H9 (cell line): Measurements from ENCODE around the gene DPY19L3. TPM values are rescaled to one million over a fixed set of nuclear protein-coding genes. Genes with fewer than 3 reads are reported as not detected.

Experiments
- DNase-seq: peaks from one replicate; pipeline ENCODE4 v3.0.0-alpha.2; 2017
- H2AFZ ChIP-seq: one replicate; pipeline ENCODE4 v1.6.1; 2013; ENCODE audit warnings: mild to moderate bottlenecking, low read length, control low read depth, moderate library complexity
- H2AK5ac ChIP-seq: 2 replicates; pipeline ENCODE4 v1.6.1; 2013; ENCODE audit warnings: low read length, control low read depth, mixed read lengths; ENCODE audit not compliant: insufficient read length
- H2BK120ac ChIP-seq: one replicate; pipeline ENCODE4 v1.6.1; 2013; ENCODE audit warnings: low read depth, mild to moderate bottlenecking, low read length, control low read depth, inconsistent platforms; ENCODE audit not compliant: poor library complexity, severe bottlenecking
- H2BK12ac ChIP-seq: 2 replicates; pipeline ENCODE4 v1.6.1; 2013; ENCODE audit warnings: low read length, control low read depth, mixed read lengths, low read depth; ENCODE audit not compliant: insufficient read length
- H2BK15ac ChIP-seq: 2 replicates; pipeline ENCODE4 v1.6.1; 2013; ENCODE audit warnings: low read depth, low read length, control low read depth
- H2BK20ac ChIP-seq: one replicate; pipeline ENCODE4 v1.6.1; 2013; ENCODE audit warnings: low read depth, mild to moderate bottlenecking, low read length, control low read depth, inconsistent platforms; ENCODE audit not compliant: poor library complexity, severe bottlenecking
- H2BK5ac ChIP-seq: 2 replicates; pipeline ENCODE4 v1.6.1; 2013; ENCODE audit warnings: low read length, control low read depth, mixed read lengths; ENCODE audit not compliant: insufficient read length
- H3K14ac ChIP-seq: 2 replicates; pipeline ENCODE4 v1.6.1; 2013; ENCODE audit warnings: low read length, control low read depth; ENCODE audit not compliant: insufficient read depth
- H3K18ac ChIP-seq: 2 replicates; pipeline ENCODE4 v1.6.1; 2013; ENCODE audit warnings: low read depth, mild to moderate bottlenecking, mixed read lengths, low read length, control low read depth; ENCODE audit not compliant: insufficient read length
- H3K23ac ChIP-seq: 2 replicates; pipeline ENCODE4 v1.6.1; 2013; ENCODE audit warnings: low read length, control low read depth, mixed read lengths, low read depth; ENCODE audit not compliant: insufficient read length
- H3K23me2 ChIP-seq: 2 replicates; pipeline ENCODE4 v1.6.1; 2013; ENCODE audit warnings: low read depth, mild to moderate bottlenecking, mixed read lengths, low read length, control low read depth; ENCODE audit not compliant: insufficient read length, poor library complexity, severe bottlenecking
- H3K27ac ChIP-seq: 2 replicates; pipeline ENCODE4 v1.5.1; 2013; ENCODE audit warnings: low read length, control low read depth, mixed read lengths, low read depth; ENCODE audit not compliant: insufficient read length
- H3K27me3 ChIP-seq: 2 replicates; pipeline ENCODE4 v1.6.1; 2013; ENCODE audit warnings: low read length, control low read depth, inconsistent platforms; ENCODE audit not compliant: insufficient read depth
- H3K4ac ChIP-seq: 2 replicates; pipeline ENCODE4 v1.6.1; 2013; ENCODE audit warnings: low read depth, mild to moderate bottlenecking, control low read depth, inconsistent platforms, low read length, moderate library complexity
- H3K4me1 ChIP-seq: 2 replicates; pipeline ENCODE4 v1.6.1; 2013; ENCODE audit warnings: low read length, control low read depth, inconsistent platforms; ENCODE audit not compliant: insufficient read depth
- H3K4me2 ChIP-seq: 2 replicates; pipeline ENCODE4 v1.6.1; 2013; ENCODE audit warnings: low read length, control low read depth, mixed read lengths; ENCODE audit not compliant: insufficient read length, insufficient read depth
- H3K56ac ChIP-seq: 2 replicates; pipeline ENCODE4 v1.6.1; 2013; ENCODE audit warnings: low read depth, mild to moderate bottlenecking, mixed read lengths, low read length, control low read depth; ENCODE audit not compliant: insufficient read length
- H3K79me1 ChIP-seq: 2 replicates; pipeline ENCODE4 v1.6.1; 2013; ENCODE audit warnings: low read depth, mild to moderate bottlenecking, moderate library complexity, low read length, control low read depth, inconsistent platforms; ENCODE audit not compliant: insufficient read depth, poor library complexity, severe bottlenecking
- H3K79me2 ChIP-seq: 2 replicates; pipeline ENCODE4 v1.6.1; 2013; ENCODE audit warnings: low read length, control low read depth, inconsistent platforms; ENCODE audit not compliant: insufficient read depth
- H3K9ac ChIP-seq: 2 replicates; pipeline ENCODE4 v1.6.1; 2013; ENCODE audit warnings: low read length, control low read depth, mixed read lengths; ENCODE audit not compliant: insufficient read length; ENCODE audit errors: extremely low read depth
- H3K9me3 ChIP-seq: one replicate; pipeline ENCODE4 v1.6.1; 2013; ENCODE audit warnings: low read depth, low read length, inconsistent platforms; ENCODE audit not compliant: control insufficient read depth
- H3T11ph ChIP-seq: one replicate; pipeline ENCODE4 v1.6.1; 2013; ENCODE audit warnings: mild to moderate bottlenecking, low read length, control low read depth, inconsistent platforms
- H4K20me1 ChIP-seq: one replicate; pipeline ENCODE4 v1.6.1; 2013; ENCODE audit not compliant: control insufficient read depth, insufficient read length, insufficient read depth
- H4K5ac ChIP-seq: 2 replicates; pipeline ENCODE4 v1.6.1; 2013; ENCODE audit warnings: low read depth, mild to moderate bottlenecking, mixed read lengths, low read length, control low read depth; ENCODE audit not compliant: insufficient read length
- H4K8ac ChIP-seq: replicated peaks from 2 replicates; pipeline ENCODE4 v1.6.1; 2013; ENCODE audit warnings: low read length, control low read depth, mixed read lengths, low read depth; ENCODE audit not compliant: insufficient read length
- H4K91ac ChIP-seq: 2 replicates; pipeline ENCODE4 v1.6.1; 2013; ENCODE audit warnings: low read depth, mild to moderate bottlenecking, moderate library complexity, mixed read lengths, low read length, control low read depth; ENCODE audit not compliant: insufficient read length
- H3K27ac Mint-ChIP-seq, 3 experiments: 2 replicates in 2 of 3; 3 replicates in 1 of 3; pipeline ENCODE4 v1.8.0; 2020 to 2021; ENCODE audit warnings: mixed read lengths in 3 of 3, mild to moderate bottlenecking in 1 of 3, moderate library complexity in 1 of 3
- H3K27me3 Mint-ChIP-seq: 2 replicates; pipeline ENCODE4 v1.8.0; 2021; ENCODE audit warnings: low read depth, mild to moderate bottlenecking, moderate library complexity, mixed read lengths
- H3K36me3 Mint-ChIP-seq, 3 experiments: 2 replicates in 2 of 3; 3 replicates in 1 of 3; pipeline ENCODE4 v1.8.0; 2020 to 2021; ENCODE audit warnings: low read depth in 3 of 3, mixed read lengths in 3 of 3; ENCODE audit not compliant: insufficient read depth in 1 of 3
- H3K4me1 Mint-ChIP-seq, 2 experiments: 2 replicates each; pipeline ENCODE4 v1.8.0; 2020; ENCODE audit warnings: mixed read lengths in 2 of 2
- H3K4me3 Mint-ChIP-seq, 2 experiments: 2 replicates in 1 of 2; 3 replicates in 1 of 2; pipeline ENCODE4 v1.8.0; 2020 to 2021; ENCODE audit warnings: mild to moderate bottlenecking in 2 of 2, mixed read lengths in 2 of 2, moderate library complexity in 1 of 2
- H3K9me3 Mint-ChIP-seq, 2 experiments: 2 replicates in 1 of 2; 3 replicates in 1 of 2; pipeline ENCODE4 v1.8.0; 2020; ENCODE audit warnings: mild to moderate bottlenecking in 2 of 2, mixed read lengths in 2 of 2, moderate library complexity in 1 of 2
- CTCF ChIP-seq: fragments of 200-600 bp; sonication (generic); conservative IDR thresholded peaks from 3 replicates; pipeline ENCODE4 v1.8.0; 2021; ENCODE audit warnings: antibody characterized with exemption, mild to moderate bottlenecking
- WGBS: extraction: QIAGEN DNeasy Blood & Tissue Kit; methylation state at CpG from one replicate; pipeline ENCODE4 v1.1.7; 2013; ENCODE audit warnings: missing lambda C conversion rate, low lambda C conversion rate, mixed read lengths; ENCODE audit not compliant: insufficient read length; ENCODE audit errors: extremely low coverage; 5-methylcytosine and 5-hydroxymethylcytosine counted together
- total RNA-seq: library from RNA; stranded (reverse); gene quantifications from 2 replicates; pipeline ENCODE4 v1.2.1, GENCODE V29; 2021

DPY19L3 gene
- total RNA-seq, 1 experiment from 2014 or later: 54.5 TPM

- Histone ChIP-seq H3K14ac (no peak overlapping the region), H3K27ac (no peak overlapping the region), H2BK20ac (no peak overlapping the region), H3K27me3 (no peaks in the 10 kb centered on the region), H3K79me1 (peaks cover 2% of the 10 kb centered on the region), H3K18ac (no peak overlapping the region), H2BK15ac (no peak overlapping the region), H3K23me2 (no peaks in the 10 kb centered on the region), H4K20me1 (no peaks in the 10 kb centered on the region), H3T11ph (no peak overlapping the region), H2BK120ac (no peak overlapping the region), H3K79me2 (no peaks in the 10 kb centered on the region), H2BK5ac (no peak overlapping the region), H3K9me3 (no peaks in the 10 kb centered on the region), H2AK5ac (no peak overlapping the region), H3K9ac (no peak overlapping the region), H4K5ac (no peak overlapping the region), H2BK12ac (no peak overlapping the region), H3K23ac (no peak overlapping the region), H4K91ac (no peak overlapping the region), H4K8ac (no peak overlapping the region), H3K56ac (no peak overlapping the region), H3K4me1 (no peaks in the 10 kb centered on the region), H3K4me2 (no peak overlapping the region), H3K4ac (no peak overlapping the region), H2AFZ (no peak overlapping the region)
- Mint-ChIP-seq H3K36me3 (peaks cover 47 to 70% (median 59%) of the 10 kb centered on the region in 3 experiments), H3K4me1 (peaks cover 6 to 14% of the 10 kb centered on the region in 2 experiments), H3K27me3 (no peaks in the 10 kb centered on the region), H3K4me3 (no peak overlapping the region), H3K27ac (no peak overlapping the region), H3K9me3 (no peaks in the 10 kb centered on the region)
- TF ChIP-seq CTCF: no peak
- no CpG with 5 or more reads among the region's 5 CpGs for whole genome bisulfite sequencing
- no peak for DNase-seq
Measured at GRCh38 chr19:32415669-32416068, 10.1 kb downstream of the DPY19L3 start.
